Upper lobe of left lung (tissue), 4 donors: ENCODE measurements around the gene OR52E5.

ENCODE experiments used
- EP300 ChIP-seq, 4 donors: sonication (generic); formaldehyde crosslinking; IDR thresholded peaks; one replicate each; pipeline ENCODE4 v1.5.1; 2017; ENCODE audit warnings: antibody characterized with exemption in 4 of 4, control low read depth in 2 of 4
- POLR2AphosphoS5 ChIP-seq, 2 donors: sonication (generic); formaldehyde crosslinking; IDR thresholded peaks; one replicate each; pipeline ENCODE4 v1.5.1; 2017; ENCODE audit warnings: antibody characterized with exemption in 2 of 2
- TF ChIP-seq, protein P1 (sequence below), 6 experiments: fragments of 450-650 bp in 4 of 6; fragments of 200-600 bp in 2 of 6; sonication (generic) in 2 of 6; IDR thresholded peaks; one replicate each; pipeline ENCODE4 v1.5.1; 2016 to 2019; ENCODE audit warnings: antibody characterized with exemption in 6 of 6

DNA sequence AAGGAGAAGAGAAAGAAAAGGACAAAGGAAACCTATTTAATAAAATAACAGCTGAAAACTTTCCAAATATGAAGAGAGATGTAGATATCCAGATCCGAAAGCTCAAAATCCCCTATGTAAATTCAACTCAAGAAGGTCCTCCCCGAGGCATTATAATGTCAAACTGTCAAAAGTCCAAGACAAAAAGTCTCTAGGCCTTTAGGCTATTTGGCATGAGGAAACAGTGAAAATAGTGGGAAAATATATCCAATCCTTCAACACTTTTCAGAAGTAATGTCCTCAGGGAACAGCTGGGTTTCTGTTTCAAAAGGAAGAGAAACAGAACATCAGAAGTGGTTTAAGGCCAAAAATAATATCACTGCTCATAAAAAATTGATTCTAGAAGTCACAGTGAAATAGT is 14.4 kb upstream of the OR52E5 start:
- TF ChIP-seq, protein P1, sequence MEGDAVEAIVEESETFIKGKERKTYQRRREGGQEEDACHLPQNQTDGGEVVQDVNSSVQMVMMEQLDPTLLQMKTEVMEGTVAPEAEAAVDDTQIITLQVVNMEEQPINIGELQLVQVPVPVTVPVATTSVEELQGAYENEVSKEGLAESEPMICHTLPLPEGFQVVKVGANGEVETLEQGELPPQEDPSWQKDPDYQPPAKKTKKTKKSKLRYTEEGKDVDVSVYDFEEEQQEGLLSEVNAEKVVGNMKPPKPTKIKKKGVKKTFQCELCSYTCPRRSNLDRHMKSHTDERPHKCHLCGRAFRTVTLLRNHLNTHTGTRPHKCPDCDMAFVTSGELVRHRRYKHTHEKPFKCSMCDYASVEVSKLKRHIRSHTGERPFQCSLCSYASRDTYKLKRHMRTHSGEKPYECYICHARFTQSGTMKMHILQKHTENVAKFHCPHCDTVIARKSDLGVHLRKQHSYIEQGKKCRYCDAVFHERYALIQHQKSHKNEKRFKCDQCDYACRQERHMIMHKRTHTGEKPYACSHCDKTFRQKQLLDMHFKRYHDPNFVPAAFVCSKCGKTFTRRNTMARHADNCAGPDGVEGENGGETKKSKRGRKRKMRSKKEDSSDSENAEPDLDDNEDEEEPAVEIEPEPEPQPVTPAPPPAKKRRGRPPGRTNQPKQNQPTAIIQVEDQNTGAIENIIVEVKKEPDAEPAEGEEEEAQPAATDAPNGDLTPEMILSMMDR (IDR thresholded peaks at IDR 0.05): no peak
- TF ChIP-seq EP300 (IDR thresholded peaks at IDR 0.05) (no peak), POLR2AphosphoS5 (IDR thresholded peaks at IDR 0.05) (no peak)
